T-cell (primary cell): ENCODE measurements around the gene CACNA1F. TPM values are rescaled to one million over a fixed set of nuclear protein-coding genes. Genes with fewer than 3 reads are reported as not detected.

Source experiments
- ATAC-seq, 4 experiments: fragments of 200-7000 bp in 3 of 4; fragments of 150-1000 bp in 1 of 4; cut with Tn5 transposase; replicated peaks in 1 of 4; 1 replicate in 3 of 4; 2 replicates in 1 of 4; pipeline ENCODE4 v1.10.0; 2021; ENCODE audit warnings: moderate library complexity in 3 of 4, mild to moderate bottlenecking in 2 of 4, moderate number of reproducible peaks in 1 of 4
- CTCF ChIA-PET, 2 donors: fragments of 300-600 bp; sonication (Branson Sonifier 250); formaldehyde crosslinking; loops; one replicate each; lab custom pipeline; 2022; ENCODE audit warnings: antibody characterized with exemption in 2 of 2; lab: Charles Lee
- POLR2A ChIA-PET, 2 donors: fragments of 300-600 bp; sonication (Branson Sonifier 250); formaldehyde crosslinking; loops; one replicate each; lab custom pipeline; 2022; ENCODE audit warnings: antibody characterized with exemption in 2 of 2; lab: Charles Lee
- DNase-seq, 35 experiments: peaks; one replicate each; pipeline versions ENCODE4 v3.0.0 to v3.0.0-alpha.2; 2013 to 2023
- H3K27ac ChIP-seq: one replicate; pipeline ENCODE4 v1.5.1; 2013; ENCODE audit warnings: low read length
- H3K27me3 ChIP-seq, 2 experiments: replicated peaks in 1 of 2; 1 replicate in 1 of 2; 2 replicates in 1 of 2; pipeline versions ENCODE4 v1.6.1 to v1.7.0; 2013; ENCODE audit warnings: low read length in 1 of 2, mixed read lengths in 1 of 2; ENCODE audit not compliant: control insufficient read depth in 2 of 2, insufficient read depth in 2 of 2; ENCODE audit errors: extremely low read depth in 1 of 2
- H3K36me3 ChIP-seq, 2 donors: 1 replicate in 1 of 2; 2 replicates in 1 of 2; pipeline versions ENCODE4 v1.6.1 to v1.7.0; 2013; ENCODE audit warnings: low read length in 1 of 2; ENCODE audit not compliant: control insufficient read depth in 2 of 2, insufficient read depth in 1 of 2; ENCODE audit errors: extremely low read depth in 1 of 2
- H3K4me1 ChIP-seq, 2 experiments: 1 replicate in 1 of 2; 2 replicates in 1 of 2; pipeline versions ENCODE4 v1.6.1 to v1.7.0; 2013; ENCODE audit warnings: low read length in 2 of 2, mixed read lengths in 1 of 2; ENCODE audit not compliant: insufficient read depth in 2 of 2, control insufficient read depth in 1 of 2; ENCODE audit errors: extremely low read depth in 1 of 2
- H3K4me3 ChIP-seq, 2 donors: 1 replicate in 1 of 2; 2 replicates in 1 of 2; pipeline versions ENCODE4 v1.5.1 to v1.7.0; 2013; ENCODE audit warnings: mild to moderate bottlenecking in 2 of 2, low read length in 1 of 2, moderate library complexity in 1 of 2; ENCODE audit not compliant: control insufficient read depth in 1 of 2; ENCODE audit errors: extremely low read depth in 1 of 2
- H3K9me3 ChIP-seq: 2 replicates; pipeline ENCODE4 v1.7.0; 2013
- H3K27ac Mint-ChIP-seq, 2 donors: one replicate each; pipeline ENCODE4 v1.8.0; 2020 to 2021; ENCODE audit warnings: mild to moderate bottlenecking in 2 of 2, mixed read lengths in 2 of 2
- H3K27me3 Mint-ChIP-seq, 2 donors: one replicate each; pipeline ENCODE4 v1.8.0; 2021 to 2022; ENCODE audit warnings: mixed read lengths in 2 of 2
- H3K36me3 Mint-ChIP-seq: one replicate; pipeline ENCODE4 v1.8.0; 2021; ENCODE audit warnings: mixed read lengths
- H3K4me1 Mint-ChIP-seq, 3 donors: one replicate each; pipeline ENCODE4 v1.8.0; 2020 to 2022; ENCODE audit warnings: mixed read lengths in 3 of 3, mild to moderate bottlenecking in 1 of 3
- H3K4me3 Mint-ChIP-seq, 3 donors: one replicate each; pipeline ENCODE4 v1.8.0; 2020 to 2022; ENCODE audit warnings: mild to moderate bottlenecking in 3 of 3, mixed read lengths in 3 of 3, moderate library complexity in 3 of 3
- H3K9me3 Mint-ChIP-seq, 3 donors: one replicate each; pipeline ENCODE4 v1.8.0; 2020 to 2022; ENCODE audit warnings: mixed read lengths in 3 of 3
- WGBS: methylation state at CpG from one replicate; pipeline ENCODE4 v1.1.5; 2013; ENCODE audit warnings: missing lambda C conversion rate; ENCODE audit not compliant: insufficient coverage; 5-methylcytosine and 5-hydroxymethylcytosine counted together
- total RNA-seq, 35 experiments: library from RNA in 6 of 35; stranded (reverse) in 6 of 35; fragments of 120-200 nt in 1 of 35; gene quantifications; one replicate each; pipeline versions ENCODE4 v1.2.1 to v1.2.4 and lab custom pipeline; 2013 to 2026

The CACNA1F gene
- total RNA-seq, 5 donors from 2014 or later (not counting 1 experiment from before 2014, with no cell fraction given) = 1.4 to 1.9 (median 1.6) TPM

- peak overlapping the region; percentile 92 to 93 (median 92) for H3K4me3 Mint-ChIP-seq
- peak overlapping the region; percentile 94 to 97 for H3K27ac Mint-ChIP-seq
- under 1% methylated on average over 33 of the region's 65 CpGs for WGBS
- no peaks in the 10 kb centered on the region for H3K9me3 Mint-ChIP-seq
- H3K4me1 ChIP-seq = peaks cover 0 to 18% of the 10 kb centered on the region in 2 experiments
- H3K27me3 Mint-ChIP-seq = no peaks in the 10 kb centered on the region
- H3K4me3 ChIP-seq = peak overlapping the region; percentile 47 to 63
- peak; percentile 68 to 90 (median 81) for DNase-seq
- ChIA-PET CTCF (interaction anchor here (0.6 to 1.7 kb wide), 8 partner anchors 11 to 354 kb away, joined by 3 to 25 read pairs (median 8); partner anchors contain the start of genes HDAC6 (in 1 of the 2) and PPP1R3F (in 1 of the 2)), POLR2A (interaction anchor here in 1 of 2 donors (0.8 kb wide), 1 partner anchor 35 kb away, joined by 6 read pairs; no protein-coding TSS in a partner anchor)
- no peaks in the 10 kb centered on the region for H3K36me3 ChIP-seq
- peaks cover 15 to 24% (median 16%) of the 10 kb centered on the region in 3 donors for H3K4me1 Mint-ChIP-seq
- H3K27me3 ChIP-seq = no peaks in the 10 kb centered on the region
- H3K27ac ChIP-seq = peak overlapping the region; percentile 90
- H3K36me3 Mint-ChIP-seq = no peaks in the 10 kb centered on the region
- ATAC-seq = peak; percentile 92 to 94 (median 93)
- no peaks in the 10 kb centered on the region for H3K9me3 ChIP-seq
Observed at GRCh38 chrX:49155900-49156837, 77.0 kb downstream of the CACNA1F start.

GRCh38 chrX:49155243-49155899, 77.8 kb downstream of the CACNA1F start:
- Mint-ChIP-seq H3K27me3 (no peaks in the 10 kb centered on the region), H3K4me1 (peaks cover 15 to 24% (median 16%) of the 10 kb centered on the region in 3 donors), H3K9me3 (no peaks in the 10 kb centered on the region), H3K27ac (peak overlapping the region; percentile 94 to 97), H3K36me3 (no peaks in the 10 kb centered on the region), H3K4me3 (peak overlapping the region; percentile 92 to 93 (median 92))
- H3K27ac ChIP-seq = peak overlapping the region; percentile 90
- POLR2A ChIA-PET = interaction anchor here in 1 of 2 donors (0.8 kb wide), 2 partner anchors 36 to 612 kb away, joined by 3 to 6 read pairs; no protein-coding TSS in a partner anchor
- H3K4me1 ChIP-seq = peaks cover 0 to 18% of the 10 kb centered on the region in 2 experiments
- no peaks in the 10 kb centered on the region for H3K27me3 ChIP-seq
- WGBS = 0% methylated on average over 3 of the region's 18 CpGs
- no peaks in the 10 kb centered on the region for H3K36me3 ChIP-seq
- CTCF ChIA-PET = interaction anchor here (0.6 to 1.7 kb wide), 11 partner anchors 11 to 679 kb away, joined by 3 to 25 read pairs (median 5); partner anchors contain the start of genes HDAC6 (in 1 of the 2) and PPP1R3F (in 1 of the 2)
- peak in 8 of 35 experiments; percentile 12 to 63 (median 26) for DNase-seq
- no peaks in the 10 kb centered on the region for H3K9me3 ChIP-seq
- H3K4me3 ChIP-seq = peak overlapping the region; percentile 47 to 63
- ATAC-seq = peak in 3 of 4 experiments; percentile 2 to 26 (median 23)

Other genes with a start within 250 kb of the CACNA1F start
- 100 to 1,000 TPM in 3 of 5 donors, 10 to 100 TPM in 2; 85.2 to 123 (median 104) TPM for gene GRIPAP1, start 231.1 kb downstream of the CACNA1F start, total RNA-seq
- gene TFE3, start 190.0 kb downstream of the CACNA1F start, total RNA-seq = 10 to 100 TPM; 34.3 to 38.8 (median 35.6) TPM
- 10 to 100 TPM in 2 of 5 donors, 1 to 10 TPM in 3; 8.5 to 14.9 (median 9.1) TPM for gene CCDC120, start 174.3 kb downstream of the CACNA1F start, total RNA-seq
- gene PRAF2, start 159.3 kb downstream of the CACNA1F start, total RNA-seq = 10 to 100 TPM; 17.5 to 34.5 (median 34.0) TPM
- gene WDR45, start 153.5 kb downstream of the CACNA1F start, total RNA-seq = 100 to 1,000 TPM in 3 of 5 donors, 10 to 100 TPM in 2; 66.2 to 134 (median 112) TPM
- 10 to 100 TPM; 16.5 to 25.9 (median 23.1) TPM for gene GPKOW, start 109.6 kb downstream of the CACNA1F start, total RNA-seq
- 1 to 10 TPM in 3 of 5 donors, under 1 TPM in 2; 0.56 to 1.9 (median 1.6) TPM for gene MAGIX, start 70.6 kb downstream of the CACNA1F start, total RNA-seq
- 100 to 1,000 TPM in 4 of 5 donors, 10 to 100 TPM in 1; 85.2 to 241 (median 207) TPM for gene PLP2, start 61.4 kb downstream of the CACNA1F start, total RNA-seq
- gene PRICKLE3, start 47.0 kb downstream of the CACNA1F start, total RNA-seq = 10 to 100 TPM in 3 of 5 donors, 1 to 10 TPM in 2; 5.5 to 15.4 (median 12.6) TPM
- gene SYP, start 33.1 kb downstream of the CACNA1F start, total RNA-seq = under 1 TPM; 0.53 to 0.89 (median 0.70) TPM
- gene CCDC22, start 2.1 kb upstream of the CACNA1F start, total RNA-seq = 10 to 100 TPM; 21.0 to 34.9 (median 33.1) TPM
- gene FOXP3, start 31.4 kb upstream of the CACNA1F start, total RNA-seq = 10 to 100 TPM in 4 of 5 donors, 1 to 10 TPM in 1; 9.0 to 30.1 (median 21.7) TPM
- 10 to 100 TPM; 11.7 to 20.8 (median 17.5) TPM for gene PPP1R3F, start 36.5 kb upstream of the CACNA1F start, total RNA-seq
- gene GAGE10, start 70.3 kb upstream of the CACNA1F start, total RNA-seq = under 1 TPM in 1 of 5 donors, not detected in 4; 0.66 TPM
- not detected for gene GAGE12J, start 88.7 kb upstream of the CACNA1F start, total RNA-seq
- not detected for gene GAGE13, start 98.2 kb upstream of the CACNA1F start, total RNA-seq